ENCODE data around the gene PFKFB4. TPM values are rescaled to one million over a fixed set of nuclear protein-coding genes. Genes with fewer than 3 reads are reported as not detected.

The PFKFB4 gene
- total and polyA plus RNA-seq, 9 of the 15 experiments (the other 6 are each of a cell fraction or from before 2014, with no cell fraction given) = 0.92 to 56.3 (median 13.5) TPM

MicroRNAs within 50 kb of the gene (microRNA counts, 767-probe panel; counts per million panel counts)
- microRNA hsa-miR-711 = not detected

Small RNA genes within 50 kb of the gene (microRNA-seq; reads per million reads assigned to microRNA genes)
- gene MIR6823 (ENCODE audit: borderline microRNAs expressed) = not detected
- not detected for gene MIR711 (ENCODE audit: borderline microRNAs expressed)

Small RNA genes within 50 kb of the gene (small RNA-seq; reads per million reads assigned to genes)
- gene MIR6823 = not detected

Other genes with a start within 250 kb of the PFKFB4 start
Only the 7 nearest of the 15 such genes appear.
- gene SHISA5, start 52.6 kb downstream of the PFKFB4 start, total RNA-seq (2014; rRNA removed) = 58.8 and 85.0 TPM in 2 replicates
- 29.4 and 33.9 TPM in 2 replicates for gene SHISA5, start 52.6 kb downstream of the PFKFB4 start, total RNA-seq (2014; rRNA removed; fragmentation: Illumina TruSeq; extraction: Trizol)
- gene SHISA5, start 52.6 kb downstream of the PFKFB4 start, total RNA-seq (2015; rRNA removed; fragmentation: Illumina TruSeq; extraction: Trizol) = 49.8 and 50.3 TPM in 2 replicates
- 85.8 and 88.2 TPM in 2 replicates for gene SHISA5, start 52.6 kb downstream of the PFKFB4 start, total RNA-seq (2021)
- 56.1 and 69.6 TPM in 2 replicates for gene SHISA5, start 52.6 kb downstream of the PFKFB4 start, polyA plus RNA-seq (2011; rRNA removed)
- gene SHISA5, start 52.6 kb downstream of the PFKFB4 start, polyA plus RNA-seq (2014; fragmentation: Illumina TruSeq; extraction: Trizol) = 62.2 and 92.3 TPM in 2 replicates
- 10 to 100 TPM in 1 of 2 experiments, 1 to 10 TPM in 1; 8.4 to 11.4 TPM for gene SHISA5, start 52.6 kb downstream of the PFKFB4 start, polyA plus RNA-seq (2014; fragmentation: Nextera tagmentation; extraction: Ambion mirVana)
- gene SHISA5, start 52.6 kb downstream of the PFKFB4 start, polyA plus RNA-seq (2014; rRNA removed) = 56.5 and 68.2 TPM in 2 replicates
- not detected in 2 replicates for gene UCN2, start 7.0 kb upstream of the PFKFB4 start, total RNA-seq (2014; rRNA removed)
- not detected in 2 replicates for gene UCN2, start 7.0 kb upstream of the PFKFB4 start, total RNA-seq (2014; rRNA removed; fragmentation: Illumina TruSeq; extraction: Trizol)
- not detected in 2 replicates for gene UCN2, start 7.0 kb upstream of the PFKFB4 start, total RNA-seq (2015; rRNA removed; fragmentation: Illumina TruSeq; extraction: Trizol)
- gene UCN2, start 7.0 kb upstream of the PFKFB4 start, total RNA-seq (2021) = 0.11 TPM in 1 of 2 replicates, not detected in the other
- gene UCN2, start 7.0 kb upstream of the PFKFB4 start, polyA plus RNA-seq (2011; rRNA removed) = 0.05 and 0.08 TPM in 2 replicates
- not detected in 2 replicates for gene UCN2, start 7.0 kb upstream of the PFKFB4 start, polyA plus RNA-seq (2014; fragmentation: Illumina TruSeq; extraction: Trizol)
- not detected for gene UCN2, start 7.0 kb upstream of the PFKFB4 start, polyA plus RNA-seq (2014; fragmentation: Nextera tagmentation; extraction: Ambion mirVana)
- gene UCN2, start 7.0 kb upstream of the PFKFB4 start, polyA plus RNA-seq (2014; rRNA removed) = not detected in 2 replicates
- gene COL7A1, start 38.5 kb upstream of the PFKFB4 start, total RNA-seq (2014; rRNA removed) = 0.09 and 0.61 TPM in 2 replicates
- gene COL7A1, start 38.5 kb upstream of the PFKFB4 start, total RNA-seq (2014; rRNA removed; fragmentation: Illumina TruSeq; extraction: Trizol) = 0.03 TPM in 1 of 2 replicates, not detected in the other
- gene COL7A1, start 38.5 kb upstream of the PFKFB4 start, total RNA-seq (2015; rRNA removed; fragmentation: Illumina TruSeq; extraction: Trizol) = 0.14 and 0.38 TPM in 2 replicates
- gene COL7A1, start 38.5 kb upstream of the PFKFB4 start, total RNA-seq (2021) = 0.31 and 0.49 TPM in 2 replicates
- gene COL7A1, start 38.5 kb upstream of the PFKFB4 start, polyA plus RNA-seq (2011; rRNA removed) = 0.39 and 0.83 TPM in 2 replicates
- gene COL7A1, start 38.5 kb upstream of the PFKFB4 start, polyA plus RNA-seq (2014; fragmentation: Illumina TruSeq; extraction: Trizol) = 0.17 and 0.43 TPM in 2 replicates
- gene COL7A1, start 38.5 kb upstream of the PFKFB4 start, polyA plus RNA-seq (2014; fragmentation: Nextera tagmentation; extraction: Ambion mirVana) = not detected
- gene COL7A1, start 38.5 kb upstream of the PFKFB4 start, polyA plus RNA-seq (2014; rRNA removed) = 0.28 and 0.66 TPM in 2 replicates
- gene UQCRC1, start 52.8 kb upstream of the PFKFB4 start, total RNA-seq (2014; rRNA removed) = 237 and 300 TPM in 2 replicates
- 167 and 219 TPM in 2 replicates for gene UQCRC1, start 52.8 kb upstream of the PFKFB4 start, total RNA-seq (2014; rRNA removed; fragmentation: Illumina TruSeq; extraction: Trizol)
- gene UQCRC1, start 52.8 kb upstream of the PFKFB4 start, total RNA-seq (2015; rRNA removed; fragmentation: Illumina TruSeq; extraction: Trizol) = 249 and 268 TPM in 2 replicates
- 288 and 299 TPM in 2 replicates for gene UQCRC1, start 52.8 kb upstream of the PFKFB4 start, total RNA-seq (2021)
- gene UQCRC1, start 52.8 kb upstream of the PFKFB4 start, polyA plus RNA-seq (2011; rRNA removed) = 424 and 448 TPM in 2 replicates
- 253 and 318 TPM in 2 replicates for gene UQCRC1, start 52.8 kb upstream of the PFKFB4 start, polyA plus RNA-seq (2014; fragmentation: Illumina TruSeq; extraction: Trizol)
- 100 to 1,000 TPM; 125 to 181 TPM for gene UQCRC1, start 52.8 kb upstream of the PFKFB4 start, polyA plus RNA-seq (2014; fragmentation: Nextera tagmentation; extraction: Ambion mirVana)
- 274 and 293 TPM in 2 replicates for gene UQCRC1, start 52.8 kb upstream of the PFKFB4 start, polyA plus RNA-seq (2014; rRNA removed)
- gene TMEM89, start 65.0 kb upstream of the PFKFB4 start, total RNA-seq (2014; rRNA removed) = not detected in 2 replicates
- not detected in 2 replicates for gene TMEM89, start 65.0 kb upstream of the PFKFB4 start, total RNA-seq (2014; rRNA removed; fragmentation: Illumina TruSeq; extraction: Trizol)
- not detected in 2 replicates for gene TMEM89, start 65.0 kb upstream of the PFKFB4 start, total RNA-seq (2015; rRNA removed; fragmentation: Illumina TruSeq; extraction: Trizol)
- not detected in 2 replicates for gene TMEM89, start 65.0 kb upstream of the PFKFB4 start, total RNA-seq (2021)
- not detected in 2 replicates for gene TMEM89, start 65.0 kb upstream of the PFKFB4 start, polyA plus RNA-seq (2011; rRNA removed)
- gene TMEM89, start 65.0 kb upstream of the PFKFB4 start, polyA plus RNA-seq (2014; fragmentation: Illumina TruSeq; extraction: Trizol) = not detected in 2 replicates
- gene TMEM89, start 65.0 kb upstream of the PFKFB4 start, polyA plus RNA-seq (2014; fragmentation: Nextera tagmentation; extraction: Ambion mirVana) = not detected
- gene TMEM89, start 65.0 kb upstream of the PFKFB4 start, polyA plus RNA-seq (2014; rRNA removed) = not detected in 2 replicates
- 14.8 and 22.2 TPM in 2 replicates for gene SLC26A6, start 78.7 kb upstream of the PFKFB4 start, total RNA-seq (2014; rRNA removed)
- 7.1 and 10.5 TPM in 2 replicates for gene SLC26A6, start 78.7 kb upstream of the PFKFB4 start, total RNA-seq (2014; rRNA removed; fragmentation: Illumina TruSeq; extraction: Trizol)
- 11.9 and 12.4 TPM in 2 replicates for gene SLC26A6, start 78.7 kb upstream of the PFKFB4 start, total RNA-seq (2015; rRNA removed; fragmentation: Illumina TruSeq; extraction: Trizol)
- 26.5 and 27.2 TPM in 2 replicates for gene SLC26A6, start 78.7 kb upstream of the PFKFB4 start, total RNA-seq (2021)
- 20.4 and 42.8 TPM in 2 replicates for gene SLC26A6, start 78.7 kb upstream of the PFKFB4 start, polyA plus RNA-seq (2011; rRNA removed)
- gene SLC26A6, start 78.7 kb upstream of the PFKFB4 start, polyA plus RNA-seq (2014; fragmentation: Illumina TruSeq; extraction: Trizol) = 19.7 and 21.0 TPM in 2 replicates
- gene SLC26A6, start 78.7 kb upstream of the PFKFB4 start, polyA plus RNA-seq (2014; fragmentation: Nextera tagmentation; extraction: Ambion mirVana) = 1 to 10 TPM; 2.1 to 4.5 TPM
- gene SLC26A6, start 78.7 kb upstream of the PFKFB4 start, polyA plus RNA-seq (2014; rRNA removed) = 24.8 and 26.6 TPM in 2 replicates
- 0.64 and 0.98 TPM in 2 replicates for gene CELSR3, start 106.1 kb upstream of the PFKFB4 start, total RNA-seq (2014; rRNA removed)
- 0.47 and 0.48 TPM in 2 replicates for gene CELSR3, start 106.1 kb upstream of the PFKFB4 start, total RNA-seq (2014; rRNA removed; fragmentation: Illumina TruSeq; extraction: Trizol)
- 0.76 and 0.79 TPM in 2 replicates for gene CELSR3, start 106.1 kb upstream of the PFKFB4 start, total RNA-seq (2015; rRNA removed; fragmentation: Illumina TruSeq; extraction: Trizol)
- 1.6 and 2.1 TPM in 2 replicates for gene CELSR3, start 106.1 kb upstream of the PFKFB4 start, total RNA-seq (2021)
- 0.84 and 0.93 TPM in 2 replicates for gene CELSR3, start 106.1 kb upstream of the PFKFB4 start, polyA plus RNA-seq (2011; rRNA removed)
- gene CELSR3, start 106.1 kb upstream of the PFKFB4 start, polyA plus RNA-seq (2014; fragmentation: Illumina TruSeq; extraction: Trizol) = 1.1 and 1.5 TPM in 2 replicates
- gene CELSR3, start 106.1 kb upstream of the PFKFB4 start, polyA plus RNA-seq (2014; fragmentation: Nextera tagmentation; extraction: Ambion mirVana) = under 1 TPM; 0.10 to 0.20 TPM
- gene CELSR3, start 106.1 kb upstream of the PFKFB4 start, polyA plus RNA-seq (2014; rRNA removed) = 1.3 and 2.7 TPM in 2 replicates

All from K562 (cell line).